ENCODE data around the gene SETBP1.

DNA sequence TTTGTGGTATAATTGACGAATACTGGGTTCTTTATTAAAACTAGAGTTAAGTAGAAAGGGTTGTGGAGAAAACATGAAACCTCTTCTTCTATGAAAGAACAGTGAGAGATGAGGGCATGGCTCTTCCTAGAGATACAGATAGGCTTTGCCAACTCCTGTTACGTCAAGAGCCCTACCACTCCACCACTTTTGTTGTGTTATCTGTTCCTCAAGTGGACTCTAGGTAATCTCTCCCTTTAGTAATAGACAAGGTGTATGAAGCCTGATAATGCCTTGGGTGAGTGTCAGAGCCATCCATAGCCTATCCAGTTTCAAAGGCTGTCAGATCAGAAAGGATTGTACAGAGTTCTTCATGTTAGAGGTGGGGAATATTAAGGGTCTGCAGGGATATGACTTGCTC lies 176.4 kb downstream of the SETBP1 start:
- TF ChIP-seq, protein P1, sequence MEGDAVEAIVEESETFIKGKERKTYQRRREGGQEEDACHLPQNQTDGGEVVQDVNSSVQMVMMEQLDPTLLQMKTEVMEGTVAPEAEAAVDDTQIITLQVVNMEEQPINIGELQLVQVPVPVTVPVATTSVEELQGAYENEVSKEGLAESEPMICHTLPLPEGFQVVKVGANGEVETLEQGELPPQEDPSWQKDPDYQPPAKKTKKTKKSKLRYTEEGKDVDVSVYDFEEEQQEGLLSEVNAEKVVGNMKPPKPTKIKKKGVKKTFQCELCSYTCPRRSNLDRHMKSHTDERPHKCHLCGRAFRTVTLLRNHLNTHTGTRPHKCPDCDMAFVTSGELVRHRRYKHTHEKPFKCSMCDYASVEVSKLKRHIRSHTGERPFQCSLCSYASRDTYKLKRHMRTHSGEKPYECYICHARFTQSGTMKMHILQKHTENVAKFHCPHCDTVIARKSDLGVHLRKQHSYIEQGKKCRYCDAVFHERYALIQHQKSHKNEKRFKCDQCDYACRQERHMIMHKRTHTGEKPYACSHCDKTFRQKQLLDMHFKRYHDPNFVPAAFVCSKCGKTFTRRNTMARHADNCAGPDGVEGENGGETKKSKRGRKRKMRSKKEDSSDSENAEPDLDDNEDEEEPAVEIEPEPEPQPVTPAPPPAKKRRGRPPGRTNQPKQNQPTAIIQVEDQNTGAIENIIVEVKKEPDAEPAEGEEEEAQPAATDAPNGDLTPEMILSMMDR (conservative IDR thresholded peaks at IDR 0.05 in 1 of 2, IDR thresholded peaks at IDR 0.05 in 1 of 2; ENCODE audit: extremely low read depth in 1 of 2, insufficient read depth in 1 of 2, low read depth in 1 of 2, low read length in 2 of 2), result no peak
- no peak for TF ChIP-seq EZH2 (IDR thresholded peaks at IDR 0.05; ENCODE audit: borderline replicate concordance, low read length)
